ENCODE measurements around the gene PRDM11. TPM values are rescaled to one million over a fixed set of nuclear protein-coding genes. Genes with fewer than 3 reads are reported as not detected.
A peak's percentile ranks its signal among the peaks of the same experiment; 100 is the strongest.

Gene PRDM11
- polyA plus RNA-seq, 1 experiment: 2.6 TPM

- no peak overlapping the region for H3K27ac ChIP-seq (ENCODE audit: low read depth, low read length)
- POLR2A ChIA-PET: no interaction called here
- H3K4me3 ChIP-seq (ENCODE audit: low read depth, low read length): no peak overlapping the region
- no peak for TF ChIP-seq CTCF (IDR thresholded peaks at IDR 0.05; ENCODE audit: low read depth, low read length)
- no peak for DNase-seq (ENCODE audit: low read depth, low spot score)
- CTCF ChIA-PET: no interaction called here
- H3K9me3 ChIP-seq (ENCODE audit: control insufficient read depth, insufficient read depth, low read length): no peaks in the 10 kb centered on the region
- peaks cover 5% of the 10 kb centered on the region for H3K27me3 ChIP-seq (ENCODE audit: control insufficient read depth, insufficient read depth, low read length)
Observed at GRCh38 chr11:45174963-45175362, 28.5 kb downstream of the PRDM11 start.

- Histone ChIP-seq H3K27ac (ENCODE audit: low read depth, low read length) (no peak overlapping the region), H3K27me3 (ENCODE audit: control insufficient read depth, insufficient read depth, low read length) (peaks cover 5% of the 10 kb centered on the region), H3K9me3 (ENCODE audit: control insufficient read depth, insufficient read depth, low read length) (no peaks in the 10 kb centered on the region; the same call in 1 of the 2 replicates), H3K4me3 (ENCODE audit: low read depth, low read length) (no peak overlapping the region)
- ChIA-PET POLR2A (no interaction called here), CTCF (no interaction called here)
- no peak for TF ChIP-seq CTCF (IDR thresholded peaks at IDR 0.05; ENCODE audit: low read depth, low read length)
- no peak for DNase-seq (ENCODE audit: low read depth, low spot score)
Observed at GRCh38 chr11:45176996-45177395, 30.6 kb downstream of the PRDM11 start.

- Histone ChIP-seq H3K27ac (ENCODE audit: low read depth, low read length) (no peak overlapping the region), H3K9me3 (ENCODE audit: control insufficient read depth, insufficient read depth, low read length) (no peaks in the 10 kb centered on the region; the same call in 1 of the 2 replicates), H3K27me3 (ENCODE audit: control insufficient read depth, insufficient read depth, low read length) (peaks cover 3% of the 10 kb centered on the region), H3K4me3 (ENCODE audit: low read depth, low read length) (no peak overlapping the region)
- ChIA-PET CTCF (no interaction called here), POLR2A (no interaction called here)
- no peak for DNase-seq (ENCODE audit: low read depth, low spot score)
- TF ChIP-seq CTCF (IDR thresholded peaks at IDR 0.05; ENCODE audit: low read depth, low read length): no peak
Observed at GRCh38 chr11:45178223-45178622, 31.8 kb downstream of the PRDM11 start.

GRCh38 chr11:45178890-45179671 is 32.6 kb downstream of the PRDM11 start:
- ChIA-PET POLR2A (no interaction called here), CTCF (no interaction called here)
- H3K27ac ChIP-seq (ENCODE audit: low read depth, low read length): peak overlapping the region; percentile 21

More at GRCh38 chr11:45178890-45179671, 32.6 kb downstream of the PRDM11 start:
- Histone ChIP-seq H3K9me3 (ENCODE audit: control insufficient read depth, insufficient read depth, low read length) (no peaks in the 10 kb centered on the region; the same call in 1 of the 2 replicates), H3K4me3 (ENCODE audit: low read depth, low read length) (no peak overlapping the region), H3K27me3 (ENCODE audit: control insufficient read depth, insufficient read depth, low read length) (peaks cover 3% of the 10 kb centered on the region)
- no peak for DNase-seq (ENCODE audit: low read depth, low spot score)
- no peak for TF ChIP-seq CTCF (IDR thresholded peaks at IDR 0.05; ENCODE audit: low read depth, low read length)
